Bronchial epithelial cell (primary cell): ENCODE measurements around the gene AP1B1. TPM values are rescaled to one million over a fixed set of nuclear protein-coding genes. Genes with fewer than 3 reads are reported as not detected.
"Not testable (repeated sequence)": the region's sequence is repeated elsewhere in the genome, so short reads cannot be mapped to it uniquely, and the experiment has no call there.

Experiments
- DNase-seq: peaks from one replicate; pipeline ENCODE4 v3.0.0-alpha.2; 2010; ENCODE audit warnings: low read depth
- FAIRE-seq: peaks from 2 replicates; lab custom pipeline; 2011; peaks lifted over from hg19 to GRCh38; lab: Jason Lieb, UNC
- H3K27me3 ChIP-seq: 2 replicates; pipeline ENCODE4 v1.5.1; 2011; ENCODE audit warnings: low read length; ENCODE audit not compliant: control insufficient read depth, insufficient read depth
- H3K36me3 ChIP-seq: 2 replicates; pipeline ENCODE4 v1.5.1; 2011; ENCODE audit warnings: low read length; ENCODE audit not compliant: control insufficient read depth, insufficient read depth
- H3K4me3 ChIP-seq: 2 replicates; pipeline ENCODE4 v1.5.1; 2011; ENCODE audit warnings: mild to moderate bottlenecking, low read depth, low read length, control low read depth
- total RNA-seq: library from RNA; depleted of rRNA; stranded (reverse); fragments of >200 nt; gene quantifications from 2 replicates; pipeline ENCODE4 v1.2.1, GENCODE V29; 2014
- TF ChIP-seq, protein P1 (sequence below): IDR thresholded peaks from 2 replicates; pipeline ENCODE4 v1.5.1; 2011; ENCODE audit warnings: mild to moderate bottlenecking, moderate library complexity, low read length, control low read depth, inconsistent platforms; ENCODE audit not compliant: insufficient read depth, severe bottlenecking

AP1B1 gene
- total RNA-seq, 1 donor from 2014 or later: 44.8 TPM

DNA sequence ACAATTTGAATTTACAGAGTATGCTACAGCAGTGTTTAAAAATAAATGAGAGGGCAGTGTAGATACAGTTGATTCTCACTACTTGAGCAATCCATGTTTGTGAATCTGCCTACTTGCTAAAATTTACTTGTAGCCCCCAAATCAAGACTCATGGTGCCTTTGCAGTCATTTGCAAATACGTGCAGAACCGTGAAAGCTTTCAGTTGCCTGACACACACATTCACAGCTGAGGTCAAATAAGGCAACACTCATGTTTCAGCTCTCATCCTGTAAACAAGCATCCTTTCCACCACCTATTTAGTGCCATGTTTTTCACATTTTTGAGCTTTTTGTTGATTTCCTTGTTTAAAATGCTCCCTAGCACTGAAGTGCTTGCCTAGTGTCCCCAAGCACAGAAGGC lies 40.3 kb downstream of the AP1B1 start:
- H3K4me3 ChIP-seq: no peak overlapping the region
- H3K27me3 ChIP-seq: no peaks in the 10 kb centered on the region
- peaks cover 27% of the 10 kb centered on the region for H3K36me3 ChIP-seq
- FAIRE-seq: peak; percentile 75
- no peak for DNase-seq
- TF ChIP-seq, protein P1, sequence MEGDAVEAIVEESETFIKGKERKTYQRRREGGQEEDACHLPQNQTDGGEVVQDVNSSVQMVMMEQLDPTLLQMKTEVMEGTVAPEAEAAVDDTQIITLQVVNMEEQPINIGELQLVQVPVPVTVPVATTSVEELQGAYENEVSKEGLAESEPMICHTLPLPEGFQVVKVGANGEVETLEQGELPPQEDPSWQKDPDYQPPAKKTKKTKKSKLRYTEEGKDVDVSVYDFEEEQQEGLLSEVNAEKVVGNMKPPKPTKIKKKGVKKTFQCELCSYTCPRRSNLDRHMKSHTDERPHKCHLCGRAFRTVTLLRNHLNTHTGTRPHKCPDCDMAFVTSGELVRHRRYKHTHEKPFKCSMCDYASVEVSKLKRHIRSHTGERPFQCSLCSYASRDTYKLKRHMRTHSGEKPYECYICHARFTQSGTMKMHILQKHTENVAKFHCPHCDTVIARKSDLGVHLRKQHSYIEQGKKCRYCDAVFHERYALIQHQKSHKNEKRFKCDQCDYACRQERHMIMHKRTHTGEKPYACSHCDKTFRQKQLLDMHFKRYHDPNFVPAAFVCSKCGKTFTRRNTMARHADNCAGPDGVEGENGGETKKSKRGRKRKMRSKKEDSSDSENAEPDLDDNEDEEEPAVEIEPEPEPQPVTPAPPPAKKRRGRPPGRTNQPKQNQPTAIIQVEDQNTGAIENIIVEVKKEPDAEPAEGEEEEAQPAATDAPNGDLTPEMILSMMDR: no peak

DNA sequence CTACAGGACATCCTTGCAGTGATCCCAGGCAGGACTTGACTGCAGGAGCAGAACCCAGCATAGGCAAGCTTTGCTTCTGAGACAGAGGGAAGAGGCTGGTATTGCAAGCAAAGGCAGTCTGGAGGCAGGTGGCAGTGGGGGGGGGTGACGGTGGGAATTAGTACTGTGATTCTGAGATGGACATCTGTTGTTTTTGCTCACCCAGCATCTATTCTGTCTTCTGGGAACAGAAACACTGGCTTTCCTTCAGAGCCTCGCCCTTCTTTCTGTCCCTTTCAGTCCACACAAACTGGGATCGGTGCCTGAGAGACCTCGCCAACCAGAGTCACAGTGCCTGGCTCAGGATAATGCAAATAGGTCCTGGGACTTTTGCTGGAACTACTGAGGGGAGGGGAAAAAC lies 41.7 kb downstream of the AP1B1 start:
- FAIRE-seq: no peak
- Histone ChIP-seq H3K36me3 (peaks cover 24% of the 10 kb centered on the region), H3K27me3 (no peaks in the 10 kb centered on the region), H3K4me3 (no peak overlapping the region)
- no peak for DNase-seq
- TF ChIP-seq, protein P1: no peak

DNA sequence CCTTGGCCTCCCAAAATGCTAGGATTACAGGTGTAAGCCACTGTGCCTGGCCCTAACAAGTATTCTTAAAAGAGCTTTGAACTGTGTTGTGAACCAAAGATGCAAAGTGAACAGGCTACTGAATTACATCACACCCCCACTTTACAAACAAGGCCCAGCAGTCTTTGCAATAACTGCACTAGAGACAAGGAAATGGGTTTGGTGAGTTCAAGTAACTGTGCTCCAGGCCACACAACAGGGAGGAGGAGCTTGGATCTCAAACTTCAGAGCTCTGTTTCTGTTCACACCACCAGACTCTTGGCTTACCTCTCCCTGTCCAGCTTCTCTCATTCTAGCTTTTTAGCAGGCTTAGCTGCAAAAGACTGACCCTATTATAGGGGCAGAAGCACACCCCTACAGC lies 42.4 kb downstream of the AP1B1 start:
- H3K27me3 ChIP-seq: no peaks in the 10 kb centered on the region
- no peak for DNase-seq
- peaks cover 28% of the 10 kb centered on the region for H3K36me3 ChIP-seq
- H3K4me3 ChIP-seq: no peak overlapping the region
- TF ChIP-seq, protein P1: no peak
- FAIRE-seq: no peak

DNA sequence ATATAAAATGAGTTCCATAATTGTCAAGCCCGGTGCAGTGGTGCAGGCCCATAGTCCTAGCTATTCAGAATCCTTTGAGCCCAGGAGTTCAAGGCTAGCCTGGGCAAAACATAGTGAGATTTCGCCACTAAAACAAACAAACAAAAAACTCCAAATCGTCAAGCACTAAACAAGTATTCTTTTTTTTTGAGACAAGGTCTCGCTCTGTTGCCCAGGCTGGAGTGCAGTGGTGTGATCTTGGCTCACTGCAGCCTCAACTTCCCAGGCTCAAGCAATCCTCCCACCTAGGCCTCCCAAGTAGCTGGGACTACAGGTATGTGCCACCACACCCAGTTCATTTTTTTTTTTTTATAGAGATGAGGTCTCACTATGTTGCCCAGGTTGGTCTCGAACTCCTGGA lies 43.5 kb downstream of the AP1B1 start:
- not testable (repeated sequence) for FAIRE-seq, H3K4me3 ChIP-seq, H3K27me3 ChIP-seq, DNase-seq
- H3K36me3 ChIP-seq: peaks cover 21% of the 10 kb centered on the region

DNA sequence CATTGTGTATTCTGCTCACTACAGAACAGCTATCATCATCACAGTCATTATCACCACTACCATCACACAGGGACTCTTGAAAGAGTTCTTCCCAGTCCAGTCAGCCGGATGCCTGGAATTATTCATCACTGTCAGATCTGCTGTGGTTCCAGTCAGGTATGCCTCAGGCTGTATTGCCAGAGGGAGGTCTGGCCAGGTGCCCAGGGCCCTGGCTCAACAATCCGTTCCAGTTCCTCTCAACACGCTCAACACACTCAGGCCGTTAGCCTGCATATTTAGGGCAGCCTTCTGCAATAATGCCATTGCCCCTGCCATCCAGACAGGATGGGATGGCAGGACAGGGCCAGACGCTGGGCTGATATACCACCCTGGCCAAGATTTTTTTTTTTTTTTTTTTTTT lies 44.2 kb downstream of the AP1B1 start:
- TF ChIP-seq, protein P1: no peak
- DNase-seq (peak; percentile 89), FAIRE-seq (peak; percentile 60)
- no peak overlapping the region for H3K4me3 ChIP-seq
- peaks cover 20% of the 10 kb centered on the region for H3K36me3 ChIP-seq
- no peaks in the 10 kb centered on the region for H3K27me3 ChIP-seq

- Histone ChIP-seq H3K4me3 (no peak overlapping the region), H3K27me3 (no peaks in the 10 kb centered on the region), H3K36me3 (peaks cover 20% of the 10 kb centered on the region)
- FAIRE-seq (no peak), DNase-seq (peak; percentile 76)
- TF ChIP-seq, protein P1: no peak
These were observed 45.0 kb downstream of the AP1B1 start for GRCh38 chr22:29343313-29343805.
